Glutamatergic neuron (in vitro differentiated cells): ENCODE data around the gene IBSP. TPM values are rescaled to one million over a fixed set of nuclear protein-coding genes. Genes with fewer than 3 reads are reported as not detected.

Experiments
- DNase-seq: peaks from one replicate; pipeline ENCODE4 v3.0.0; 2022
- H3K27ac Mint-ChIP-seq: one replicate; pipeline ENCODE4 v1.8.0; 2020; ENCODE audit warnings: mild to moderate bottlenecking, mixed read lengths, inconsistent platforms; ENCODE audit not compliant: unreplicated experiment
- H3K27me3 Mint-ChIP-seq: one replicate; pipeline ENCODE4 v1.8.0; 2020; ENCODE audit warnings: mild to moderate bottlenecking, moderate library complexity, mixed read lengths, inconsistent platforms; ENCODE audit not compliant: unreplicated experiment
- H3K36me3 Mint-ChIP-seq: one replicate; pipeline ENCODE4 v1.8.0; 2020; ENCODE audit warnings: mild to moderate bottlenecking, mixed read lengths, inconsistent platforms; ENCODE audit not compliant: unreplicated experiment
- H3K4me1 Mint-ChIP-seq: one replicate; pipeline ENCODE4 v1.8.0; 2020; ENCODE audit warnings: mild to moderate bottlenecking, low read depth, mixed read lengths, inconsistent platforms; ENCODE audit not compliant: unreplicated experiment
- H3K4me3 Mint-ChIP-seq: one replicate; pipeline ENCODE4 v1.8.0; 2020; ENCODE audit warnings: mild to moderate bottlenecking, mixed read lengths, inconsistent platforms; ENCODE audit not compliant: unreplicated experiment
- H3K9me3 Mint-ChIP-seq: one replicate; pipeline ENCODE4 v1.8.0; 2020; ENCODE audit warnings: mild to moderate bottlenecking, moderate library complexity, mixed read lengths, inconsistent platforms; ENCODE audit not compliant: unreplicated experiment
- total RNA-seq: library from RNA; stranded (reverse); fragmentation: NEBNext Ultra II Directional; extraction: Animal tissue kit (Norgen Biotek cat#: 25700); gene quantifications from one replicate; pipeline ENCODE4 v1.2.1, GENCODE V29; 2021; ENCODE audit not compliant: unreplicated experiment
- TF ChIP-seq, protein P1 (sequence below): fragments of 200-600 bp; sonication (generic); IDR thresholded peaks from one replicate; pipeline ENCODE4 v1.5.0; 2021; ENCODE audit not compliant: partially characterized antibody, unreplicated experiment

The IBSP gene
- total RNA-seq, 1 donor from 2014 or later: not detected

DNA sequence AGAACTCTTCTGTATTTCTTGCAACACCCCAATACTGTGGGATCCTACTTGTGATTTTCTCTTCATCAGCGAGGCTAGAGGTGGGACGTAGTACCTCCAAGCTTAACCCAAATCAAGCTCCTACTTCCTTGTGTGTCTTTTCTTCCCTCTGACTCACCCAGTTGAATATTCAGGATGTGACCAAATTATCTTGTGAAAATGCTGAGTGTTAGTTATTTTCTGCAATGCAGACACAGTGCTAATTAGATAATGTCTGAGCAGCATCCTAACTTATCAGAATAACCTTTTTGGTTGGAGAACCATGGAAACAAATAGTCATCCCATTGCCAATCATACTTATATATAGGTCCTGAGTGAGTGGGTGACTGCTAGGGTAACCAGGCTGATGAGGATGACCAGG, 35.8 kb downstream of the IBSP start:
- H3K4me3 Mint-ChIP-seq: no peak overlapping the region
- no peak for DNase-seq
- no peak overlapping the region for H3K27ac Mint-ChIP-seq
- H3K27me3 Mint-ChIP-seq: no peaks in the 10 kb centered on the region
- TF ChIP-seq, protein P1, sequence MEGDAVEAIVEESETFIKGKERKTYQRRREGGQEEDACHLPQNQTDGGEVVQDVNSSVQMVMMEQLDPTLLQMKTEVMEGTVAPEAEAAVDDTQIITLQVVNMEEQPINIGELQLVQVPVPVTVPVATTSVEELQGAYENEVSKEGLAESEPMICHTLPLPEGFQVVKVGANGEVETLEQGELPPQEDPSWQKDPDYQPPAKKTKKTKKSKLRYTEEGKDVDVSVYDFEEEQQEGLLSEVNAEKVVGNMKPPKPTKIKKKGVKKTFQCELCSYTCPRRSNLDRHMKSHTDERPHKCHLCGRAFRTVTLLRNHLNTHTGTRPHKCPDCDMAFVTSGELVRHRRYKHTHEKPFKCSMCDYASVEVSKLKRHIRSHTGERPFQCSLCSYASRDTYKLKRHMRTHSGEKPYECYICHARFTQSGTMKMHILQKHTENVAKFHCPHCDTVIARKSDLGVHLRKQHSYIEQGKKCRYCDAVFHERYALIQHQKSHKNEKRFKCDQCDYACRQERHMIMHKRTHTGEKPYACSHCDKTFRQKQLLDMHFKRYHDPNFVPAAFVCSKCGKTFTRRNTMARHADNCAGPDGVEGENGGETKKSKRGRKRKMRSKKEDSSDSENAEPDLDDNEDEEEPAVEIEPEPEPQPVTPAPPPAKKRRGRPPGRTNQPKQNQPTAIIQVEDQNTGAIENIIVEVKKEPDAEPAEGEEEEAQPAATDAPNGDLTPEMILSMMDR: no peak
- H3K9me3 Mint-ChIP-seq: peaks cover 3% of the 10 kb centered on the region
- peaks cover 3% of the 10 kb centered on the region for H3K4me1 Mint-ChIP-seq
- no peaks in the 10 kb centered on the region for H3K36me3 Mint-ChIP-seq

DNA sequence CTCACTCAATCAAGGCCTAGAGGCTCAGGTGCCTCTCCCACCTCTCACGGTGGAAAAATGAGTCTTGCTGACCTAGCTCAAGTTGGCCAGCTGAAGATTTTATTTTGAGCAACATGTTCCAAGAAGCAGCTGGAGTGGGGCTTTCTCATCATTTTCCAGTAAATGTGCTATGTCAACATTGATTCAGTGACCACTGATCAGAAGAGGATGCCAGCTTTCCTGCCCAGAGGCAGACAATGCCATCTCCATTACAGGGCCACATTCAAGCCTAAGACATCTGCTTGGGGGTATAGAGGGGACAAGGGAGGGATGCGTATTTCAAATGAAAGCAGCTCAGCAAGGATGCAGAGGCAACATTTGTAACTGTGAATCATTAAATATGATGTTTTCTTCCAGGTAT, 36.4 kb downstream of the IBSP start:
- peaks cover 3% of the 10 kb centered on the region for H3K9me3 Mint-ChIP-seq
- no peaks in the 10 kb centered on the region for H3K36me3 Mint-ChIP-seq
- no peak for DNase-seq
- H3K4me3 Mint-ChIP-seq: no peak overlapping the region
- H3K4me1 Mint-ChIP-seq: peaks cover 3% of the 10 kb centered on the region
- H3K27me3 Mint-ChIP-seq: no peaks in the 10 kb centered on the region
- TF ChIP-seq, protein P1: no peak
- no peak overlapping the region for H3K27ac Mint-ChIP-seq

DNA sequence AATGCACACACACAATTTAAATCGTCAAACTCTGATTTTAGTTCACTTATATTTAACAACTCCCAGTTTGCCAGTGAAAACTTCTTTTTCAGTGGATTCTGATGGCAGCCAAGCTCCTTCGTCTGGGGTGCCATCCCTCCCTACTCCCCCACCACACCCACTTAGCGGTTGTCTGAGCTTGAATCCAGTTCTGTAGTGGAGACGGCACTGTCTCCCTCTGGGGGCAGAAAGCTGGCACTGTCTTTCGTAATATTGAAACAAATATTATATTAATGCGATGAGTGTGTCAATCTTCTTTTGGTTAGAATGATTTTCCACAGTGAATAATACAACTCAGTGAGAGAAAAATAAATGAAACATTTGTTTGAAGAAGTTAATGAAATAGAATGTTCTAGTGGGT, 38.9 kb downstream of the IBSP start:
- Mint-ChIP-seq H3K4me3 (no peak overlapping the region), H3K36me3 (no peaks in the 10 kb centered on the region), H3K4me1 (peaks cover 3% of the 10 kb centered on the region), H3K27ac (no peak overlapping the region), H3K9me3 (peaks cover 3% of the 10 kb centered on the region), H3K27me3 (no peaks in the 10 kb centered on the region)
- DNase-seq: peak; percentile 17
- TF ChIP-seq, protein P1: no peak

DNA sequence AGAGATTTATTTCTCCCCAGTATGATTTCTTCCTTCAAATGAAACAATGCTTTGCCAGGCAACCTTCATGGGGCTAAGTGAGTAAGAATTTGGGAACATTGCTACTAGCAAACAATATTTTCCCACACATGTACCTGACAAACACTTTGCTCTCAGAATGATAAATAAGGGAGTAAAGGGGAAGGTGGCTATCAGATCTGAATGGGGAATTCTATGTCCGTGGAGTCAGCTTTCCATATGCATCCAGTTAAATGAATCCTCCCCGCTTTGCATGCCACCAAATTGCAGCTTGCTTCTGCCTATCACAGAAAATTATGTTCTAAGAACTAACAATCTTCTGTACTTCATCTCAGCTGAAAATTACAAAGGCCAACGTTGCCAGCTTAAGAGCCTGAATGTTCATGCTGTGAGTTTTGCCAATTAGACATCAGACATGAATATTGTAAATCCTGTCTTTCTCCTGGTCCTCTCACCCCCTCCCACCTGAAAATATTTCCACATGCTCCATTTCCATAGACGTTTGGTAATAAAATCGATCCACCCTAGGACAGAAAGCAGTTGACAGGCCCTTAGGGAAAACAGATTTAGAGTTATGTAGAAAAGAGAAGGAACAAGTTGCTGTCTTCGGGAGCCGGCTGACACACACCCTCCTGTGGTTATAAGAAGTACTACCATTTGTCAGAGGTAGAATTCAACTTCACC, 39.7 kb downstream of the IBSP start:
- peak; percentile 22 for DNase-seq
- no peak overlapping the region for H3K27ac Mint-ChIP-seq
- peaks cover 3% of the 10 kb centered on the region for H3K9me3 Mint-ChIP-seq
- H3K4me1 Mint-ChIP-seq: peaks cover 3% of the 10 kb centered on the region
- TF ChIP-seq, protein P1: peak; percentile 87
- no peak overlapping the region for H3K4me3 Mint-ChIP-seq
- H3K27me3 Mint-ChIP-seq: no peaks in the 10 kb centered on the region
- H3K36me3 Mint-ChIP-seq: no peaks in the 10 kb centered on the region

DNA sequence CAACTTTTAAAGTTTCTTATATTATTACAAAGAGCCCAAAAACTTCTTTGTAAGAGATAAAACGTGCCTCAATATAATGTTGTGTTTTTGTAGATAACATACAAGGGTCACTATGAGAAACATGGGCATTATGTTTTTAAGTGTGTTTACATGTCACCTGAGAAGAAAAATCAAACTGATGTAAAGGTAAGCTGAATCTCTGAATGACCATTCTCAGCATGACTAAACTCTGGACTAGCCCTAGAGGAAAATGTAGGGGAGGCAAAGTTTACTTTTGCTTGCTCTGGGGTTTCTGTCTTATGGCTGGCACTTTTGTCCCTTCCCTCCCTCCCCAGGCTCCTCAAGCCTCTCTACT, 40.2 kb downstream of the IBSP start:
- Mint-ChIP-seq H3K4me3 (no peak overlapping the region), H3K36me3 (no peaks in the 10 kb centered on the region), H3K27ac (no peak overlapping the region), H3K27me3 (no peaks in the 10 kb centered on the region), H3K4me1 (peaks cover 3% of the 10 kb centered on the region), H3K9me3 (peaks cover 3% of the 10 kb centered on the region)
- TF ChIP-seq, protein P1: peak; percentile 43
- no peak for DNase-seq
